Measurements from ENCODE around the gene PRKCZ.

- TF ChIP-seq NR2F2 (IDR thresholded peaks at IDR 0.05) (no peak), GABPA (IDR thresholded peaks at IDR 0.05 in 1 of 2, conservative IDR thresholded peaks at IDR 0.05 in 1 of 2) (no peak), REST (IDR thresholded peaks at IDR 0.05) (no peak), SP1 (IDR thresholded peaks at IDR 0.05) (no peak), RAD21 (IDR thresholded peaks at IDR 0.05) (no peak), CTCF (IDR thresholded peaks at IDR 0.05; ENCODE audit: low read depth, low read length, missing input control) (no peak), FOXA1 (IDR thresholded peaks at IDR 0.05) (no peak), JUND (IDR thresholded peaks at IDR 0.05) (no peak)
Observed at GRCh38 chr1:2042830-2043773, 7.1 kb upstream of the PRKCZ start.
